Subcutaneous adipose tissue (tissue), 4 donors: ENCODE results near the gene XDH. TPM values are rescaled to one million over a fixed set of nuclear protein-coding genes. Genes with fewer than 3 reads are reported as not detected.

Source experiments
- total RNA-seq, 4 donors: library from RNA; depleted of rRNA; stranded (reverse); fragments of >200 nt; gene quantifications; one replicate each; pipeline ENCODE4 v1.1.0, GENCODE V29; 2016
- TF ChIP-seq, protein P1 (sequence below): fragments of 450-650 bp; IDR thresholded peaks from one replicate; pipeline ENCODE4 v1.5.1; 2016; ENCODE audit warnings: low read depth, mild to moderate bottlenecking, control low read depth, antibody characterized with exemption, moderate library complexity

XDH gene
- total RNA-seq, 4 donors from 2014 or later = not detected

DNA sequence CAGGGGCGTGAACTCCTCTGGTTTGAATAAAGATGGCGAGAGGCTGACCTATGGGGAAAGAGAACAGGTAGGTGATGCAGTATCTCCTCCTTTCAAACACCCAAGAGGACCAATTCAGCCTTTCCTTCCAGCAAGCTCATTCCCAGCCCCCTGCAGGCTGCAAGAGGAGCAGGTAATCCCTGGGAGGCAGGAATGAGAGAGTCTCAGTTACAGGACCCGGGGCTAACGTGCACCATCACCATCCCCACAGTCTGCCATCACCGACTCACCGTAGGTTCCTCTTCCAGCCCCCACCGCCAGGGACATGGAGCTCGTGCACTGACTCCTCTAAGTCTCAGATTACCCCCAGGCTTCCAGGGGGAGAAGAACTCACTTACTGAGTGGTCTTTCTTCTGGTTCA, 26.7 kb downstream of the XDH start:
- TF ChIP-seq, protein P1, sequence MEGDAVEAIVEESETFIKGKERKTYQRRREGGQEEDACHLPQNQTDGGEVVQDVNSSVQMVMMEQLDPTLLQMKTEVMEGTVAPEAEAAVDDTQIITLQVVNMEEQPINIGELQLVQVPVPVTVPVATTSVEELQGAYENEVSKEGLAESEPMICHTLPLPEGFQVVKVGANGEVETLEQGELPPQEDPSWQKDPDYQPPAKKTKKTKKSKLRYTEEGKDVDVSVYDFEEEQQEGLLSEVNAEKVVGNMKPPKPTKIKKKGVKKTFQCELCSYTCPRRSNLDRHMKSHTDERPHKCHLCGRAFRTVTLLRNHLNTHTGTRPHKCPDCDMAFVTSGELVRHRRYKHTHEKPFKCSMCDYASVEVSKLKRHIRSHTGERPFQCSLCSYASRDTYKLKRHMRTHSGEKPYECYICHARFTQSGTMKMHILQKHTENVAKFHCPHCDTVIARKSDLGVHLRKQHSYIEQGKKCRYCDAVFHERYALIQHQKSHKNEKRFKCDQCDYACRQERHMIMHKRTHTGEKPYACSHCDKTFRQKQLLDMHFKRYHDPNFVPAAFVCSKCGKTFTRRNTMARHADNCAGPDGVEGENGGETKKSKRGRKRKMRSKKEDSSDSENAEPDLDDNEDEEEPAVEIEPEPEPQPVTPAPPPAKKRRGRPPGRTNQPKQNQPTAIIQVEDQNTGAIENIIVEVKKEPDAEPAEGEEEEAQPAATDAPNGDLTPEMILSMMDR = no peak

DNA sequence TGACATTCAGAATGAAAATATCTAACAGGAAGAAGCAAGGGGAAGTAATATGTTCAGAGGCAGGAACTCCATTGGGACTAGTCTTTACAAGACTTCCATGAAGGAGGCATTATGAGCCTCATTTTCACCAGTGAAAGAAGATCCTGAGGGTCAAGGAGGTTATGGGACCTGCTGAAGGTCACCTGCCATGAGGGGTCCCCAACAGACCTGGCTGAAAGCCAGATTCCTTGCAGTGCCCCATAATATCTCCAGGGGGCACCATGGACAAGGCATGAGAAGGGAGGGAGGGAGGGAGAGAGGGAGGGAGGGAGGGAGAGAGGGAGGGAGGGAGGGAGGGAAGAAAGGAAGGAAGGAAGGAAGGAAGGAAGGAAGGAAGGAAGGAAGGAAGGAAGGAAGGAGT, 27.9 kb downstream of the XDH start:
- TF ChIP-seq, protein P1 = no peak

DNA sequence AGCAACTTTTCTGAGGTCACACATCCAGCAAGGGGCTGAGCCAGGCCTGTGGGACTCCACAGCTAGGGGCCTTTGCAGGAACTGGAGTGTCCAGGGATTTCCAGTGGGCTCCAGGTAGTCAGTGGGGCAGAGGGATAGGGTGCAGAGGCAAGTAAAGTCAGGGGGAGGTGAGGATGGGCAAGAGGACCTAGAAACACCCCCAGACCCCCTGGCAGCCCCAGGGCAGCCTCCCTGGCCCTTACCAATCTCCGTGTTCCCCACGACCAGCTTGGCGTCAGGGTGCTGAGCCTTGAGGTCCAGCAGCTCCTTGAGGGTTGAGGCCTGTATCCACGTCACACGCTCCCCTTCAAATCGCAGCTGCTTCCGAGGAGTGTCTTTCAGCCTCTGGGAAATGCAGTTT, 28.4 kb downstream of the XDH start:
- TF ChIP-seq, protein P1 = no peak

DNA sequence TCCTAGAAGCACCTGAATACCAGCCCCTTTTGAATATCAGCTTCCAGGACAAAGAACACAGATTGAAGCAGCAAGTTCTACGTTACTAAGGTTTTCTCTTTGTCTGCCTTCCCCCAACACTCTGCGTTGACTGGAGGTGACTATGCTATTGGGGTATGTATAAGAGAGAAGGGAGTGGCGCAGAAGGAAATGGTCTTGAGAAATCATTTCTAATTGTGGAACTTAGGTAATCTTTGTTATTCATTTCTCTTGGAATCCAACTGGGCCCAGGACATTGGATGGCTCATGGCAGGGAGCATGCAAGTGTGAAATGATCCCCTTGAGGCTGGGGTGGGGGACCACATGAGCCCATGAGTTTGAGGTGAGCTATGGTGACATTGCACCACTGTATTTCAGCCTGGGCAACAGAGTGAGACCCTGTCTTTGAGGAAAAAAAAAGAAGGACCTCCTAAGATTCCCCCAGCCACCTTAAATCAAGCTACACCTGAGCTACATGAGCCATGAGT, 29.7 kb downstream of the XDH start:
- TF ChIP-seq, protein P1 = no peak

DNA sequence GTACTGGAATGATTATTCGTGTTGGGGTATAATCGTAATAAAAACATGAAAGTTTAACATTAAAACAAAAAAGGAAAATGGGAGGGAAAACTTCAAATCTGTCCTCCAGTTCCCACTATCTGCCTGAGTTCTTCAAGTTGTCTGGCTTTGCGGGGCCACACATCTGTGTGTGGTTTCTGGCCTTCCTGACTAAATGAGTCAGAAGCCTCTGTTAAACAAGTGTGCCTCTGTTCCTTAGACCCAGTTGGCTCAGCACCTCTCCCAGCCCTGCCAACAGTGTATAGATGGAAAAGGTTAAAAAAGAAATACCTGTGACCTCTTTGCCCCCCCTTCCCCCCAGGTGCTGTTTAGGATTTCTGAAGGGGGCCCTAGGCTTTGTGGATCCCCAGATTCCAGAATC, 30.2 kb downstream of the XDH start:
- TF ChIP-seq, protein P1 = no peak

DNA sequence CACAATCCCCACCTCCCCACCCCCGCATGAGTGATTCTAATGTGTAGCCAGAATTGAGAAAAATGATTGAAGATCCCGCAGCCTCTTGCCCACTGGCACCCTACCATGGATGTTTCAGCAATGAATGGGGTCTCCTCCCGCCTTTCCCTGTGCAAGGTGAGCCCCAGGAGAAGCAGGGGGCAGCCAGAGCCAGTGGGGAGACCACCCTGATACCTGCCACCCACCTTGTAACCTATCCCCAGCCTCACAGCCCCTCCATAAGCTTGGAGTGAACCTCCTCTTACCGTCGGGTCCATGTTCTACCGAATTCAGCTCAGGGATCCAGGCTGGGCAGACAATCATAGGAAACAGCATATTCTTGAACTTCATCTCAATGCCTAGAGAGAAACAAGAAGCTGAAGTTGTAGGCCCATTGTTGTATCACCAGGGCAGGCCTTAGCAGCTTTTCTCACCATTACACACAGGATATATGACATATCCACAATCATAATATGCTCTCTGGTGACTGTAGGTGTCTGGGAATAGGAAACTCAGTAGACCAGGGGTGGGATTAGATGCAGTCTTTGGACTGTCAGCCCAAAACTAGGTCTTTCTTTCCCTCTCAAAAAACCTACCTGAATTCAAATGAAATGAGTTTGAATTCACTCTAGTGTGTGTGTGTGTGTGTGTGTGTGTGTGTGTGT, 30.9 kb downstream of the XDH start:
- TF ChIP-seq, protein P1 = no peak

DNA sequence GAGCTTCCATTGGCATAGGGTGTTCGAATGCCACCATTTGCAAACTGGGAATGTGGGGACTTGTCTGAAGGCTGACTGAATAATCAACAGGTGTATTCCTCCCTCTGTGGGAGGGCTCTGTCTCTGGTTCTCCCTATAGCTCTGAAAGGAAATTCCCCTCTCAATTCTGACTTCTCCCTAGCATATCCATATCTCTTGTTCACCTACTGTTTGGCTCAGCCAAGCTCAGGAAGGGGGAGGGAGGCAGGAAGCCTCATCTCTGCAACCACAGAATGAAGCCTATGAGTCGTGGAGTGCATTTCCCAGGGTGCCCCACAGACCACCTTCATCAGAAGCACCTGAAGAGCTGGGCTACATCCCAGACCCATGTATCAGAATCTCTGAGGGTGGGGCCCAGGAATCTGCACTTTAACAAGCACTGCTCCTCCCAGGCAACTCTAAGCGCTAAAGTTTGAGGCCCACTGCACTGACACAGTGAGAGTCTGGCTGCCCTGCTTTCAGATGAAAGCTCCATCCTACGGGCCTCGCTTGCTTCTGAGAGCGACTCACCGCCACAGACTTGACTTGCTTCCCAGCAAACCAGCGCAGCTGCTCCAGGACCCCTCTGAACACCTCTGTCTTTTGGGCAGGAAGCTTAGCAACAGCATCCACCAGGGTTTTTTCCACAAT, 32.0 kb downstream of the XDH start:
- TF ChIP-seq, protein P1 = no peak
